Osteocyte (in vitro differentiated cells): ENCODE measurements around the gene NRF1. TPM values are rescaled to one million over a fixed set of nuclear protein-coding genes. Genes with fewer than 3 reads are reported as not detected.

Experiments
- DNase-seq: peaks from one replicate; pipeline ENCODE4 v3.0.0; 2021; ENCODE audit warnings: mixed read lengths; ENCODE audit not compliant: unreplicated experiment; ENCODE audit errors: extremely low spot score
- H3K27ac Mint-ChIP-seq: one replicate; pipeline ENCODE4 v1.8.0; 2021; ENCODE audit warnings: mild to moderate bottlenecking, mixed read lengths; ENCODE audit not compliant: unreplicated experiment
- H3K27me3 Mint-ChIP-seq: one replicate; pipeline ENCODE4 v1.8.0; 2021; ENCODE audit warnings: mixed read lengths; ENCODE audit not compliant: unreplicated experiment
- H3K36me3 Mint-ChIP-seq: one replicate; pipeline ENCODE4 v1.8.0; 2021; ENCODE audit warnings: mixed read lengths; ENCODE audit not compliant: unreplicated experiment
- H3K4me1 Mint-ChIP-seq: one replicate; pipeline ENCODE4 v1.8.0; 2021; ENCODE audit warnings: mixed read lengths; ENCODE audit not compliant: unreplicated experiment
- H3K4me3 Mint-ChIP-seq: one replicate; pipeline ENCODE4 v1.8.0; 2021; ENCODE audit warnings: mild to moderate bottlenecking, moderate library complexity, mixed read lengths; ENCODE audit not compliant: unreplicated experiment
- H3K9me3 Mint-ChIP-seq: one replicate; pipeline ENCODE4 v1.8.0; 2021; ENCODE audit warnings: mixed read lengths; ENCODE audit not compliant: unreplicated experiment
- total RNA-seq: library from RNA; stranded (reverse); gene quantifications from 2 replicates; pipeline ENCODE4 v1.2.1, GENCODE V29; 2021
- TF ChIP-seq, protein P1 (sequence below): fragments of 200-600 bp; sonication (generic); IDR thresholded peaks from 2 replicates; pipeline ENCODE4 v1.5.0; 2021; ENCODE audit warnings: antibody characterized with exemption, mild to moderate bottlenecking, moderate library complexity

The NRF1 gene
- total RNA-seq, 1 donor from 2014 or later = 20.7 TPM

- TF ChIP-seq, protein P1, sequence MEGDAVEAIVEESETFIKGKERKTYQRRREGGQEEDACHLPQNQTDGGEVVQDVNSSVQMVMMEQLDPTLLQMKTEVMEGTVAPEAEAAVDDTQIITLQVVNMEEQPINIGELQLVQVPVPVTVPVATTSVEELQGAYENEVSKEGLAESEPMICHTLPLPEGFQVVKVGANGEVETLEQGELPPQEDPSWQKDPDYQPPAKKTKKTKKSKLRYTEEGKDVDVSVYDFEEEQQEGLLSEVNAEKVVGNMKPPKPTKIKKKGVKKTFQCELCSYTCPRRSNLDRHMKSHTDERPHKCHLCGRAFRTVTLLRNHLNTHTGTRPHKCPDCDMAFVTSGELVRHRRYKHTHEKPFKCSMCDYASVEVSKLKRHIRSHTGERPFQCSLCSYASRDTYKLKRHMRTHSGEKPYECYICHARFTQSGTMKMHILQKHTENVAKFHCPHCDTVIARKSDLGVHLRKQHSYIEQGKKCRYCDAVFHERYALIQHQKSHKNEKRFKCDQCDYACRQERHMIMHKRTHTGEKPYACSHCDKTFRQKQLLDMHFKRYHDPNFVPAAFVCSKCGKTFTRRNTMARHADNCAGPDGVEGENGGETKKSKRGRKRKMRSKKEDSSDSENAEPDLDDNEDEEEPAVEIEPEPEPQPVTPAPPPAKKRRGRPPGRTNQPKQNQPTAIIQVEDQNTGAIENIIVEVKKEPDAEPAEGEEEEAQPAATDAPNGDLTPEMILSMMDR = no peak
- H3K27me3 Mint-ChIP-seq = no peaks in the 10 kb centered on the region
- H3K9me3 Mint-ChIP-seq = no peaks in the 10 kb centered on the region
- no peak overlapping the region for H3K4me3 Mint-ChIP-seq
- DNase-seq = no peak
- H3K27ac Mint-ChIP-seq = no peak overlapping the region
- no peaks in the 10 kb centered on the region for H3K36me3 Mint-ChIP-seq
- no peaks in the 10 kb centered on the region for H3K4me1 Mint-ChIP-seq
Observed at GRCh38 chr7:129767120-129768015, 155.8 kb downstream of the NRF1 start.

DNA sequence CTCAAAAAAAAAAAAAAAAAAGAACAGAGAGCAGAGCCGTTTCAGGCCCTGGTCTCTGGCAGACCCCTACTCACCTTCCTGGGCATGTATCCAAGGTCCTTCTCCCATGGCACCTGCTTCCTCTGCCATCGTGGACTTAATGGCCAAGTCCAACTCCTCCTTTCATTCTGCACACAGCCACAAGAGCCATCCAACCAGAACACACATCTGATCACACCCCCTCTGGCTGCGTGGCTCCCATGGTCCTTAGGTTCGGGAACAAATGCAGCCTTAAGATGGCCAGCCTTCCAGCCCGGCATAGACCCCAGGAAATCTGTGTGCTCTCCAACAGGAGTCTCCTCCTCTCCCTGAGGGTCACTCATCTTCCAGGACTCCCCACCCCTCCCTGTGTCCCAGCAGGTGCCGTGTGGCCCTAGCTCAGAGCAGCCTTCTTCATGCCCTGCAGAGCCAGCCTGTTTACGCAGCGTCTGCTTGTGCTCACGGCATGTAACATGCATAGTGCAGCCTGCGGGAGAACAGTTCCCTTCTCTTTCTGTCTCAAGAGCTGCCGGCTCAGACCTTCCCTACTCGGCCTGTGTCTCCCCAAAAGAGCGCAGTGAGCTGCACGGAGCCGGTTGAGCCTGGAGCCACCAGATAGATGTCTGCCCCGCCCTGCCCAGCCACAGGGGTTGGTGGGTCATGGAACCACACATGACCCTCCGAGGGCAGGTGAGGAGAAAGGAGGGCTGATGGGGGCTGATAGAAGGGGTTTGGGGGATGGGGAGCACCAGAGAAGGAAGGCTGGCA, 157.3 kb downstream of the NRF1 start:
- H3K27ac Mint-ChIP-seq = no peak overlapping the region
- TF ChIP-seq, protein P1 = no peak
- H3K4me3 Mint-ChIP-seq = no peak overlapping the region
- DNase-seq = no peak
- no peaks in the 10 kb centered on the region for H3K36me3 Mint-ChIP-seq
- H3K9me3 Mint-ChIP-seq = no peaks in the 10 kb centered on the region
- no peaks in the 10 kb centered on the region for H3K4me1 Mint-ChIP-seq
- H3K27me3 Mint-ChIP-seq = no peaks in the 10 kb centered on the region

- TF ChIP-seq, protein P1 = no peak
- H3K4me3 Mint-ChIP-seq = no peak overlapping the region
- H3K9me3 Mint-ChIP-seq = no peaks in the 10 kb centered on the region
- no peaks in the 10 kb centered on the region for H3K4me1 Mint-ChIP-seq
- DNase-seq = no peak
- no peak overlapping the region for H3K27ac Mint-ChIP-seq
- no peaks in the 10 kb centered on the region for H3K36me3 Mint-ChIP-seq
- no peaks in the 10 kb centered on the region for H3K27me3 Mint-ChIP-seq
Observed at GRCh38 chr7:129769400-129769774, 157.9 kb downstream of the NRF1 start.

GRCh38 chr7:129769866-129770808, 158.6 kb downstream of the NRF1 start:
- DNase-seq = no peak
- H3K36me3 Mint-ChIP-seq = no peaks in the 10 kb centered on the region
- no peak overlapping the region for H3K27ac Mint-ChIP-seq
- no peaks in the 10 kb centered on the region for H3K27me3 Mint-ChIP-seq
- H3K4me3 Mint-ChIP-seq = no peak overlapping the region
- no peaks in the 10 kb centered on the region for H3K4me1 Mint-ChIP-seq
- H3K9me3 Mint-ChIP-seq = no peaks in the 10 kb centered on the region
- TF ChIP-seq, protein P1 = no peak
